Gastrocnemius medialis (tissue), 4 donors: ENCODE results near the gene TJAP1. TPM values are rescaled to one million over a fixed set of nuclear protein-coding genes. Genes with fewer than 3 reads are reported as not detected.

Experiments
- ATAC-seq, 2 donors: fragments of 150-250 bp; one replicate each; pipeline ENCODE4 v1.9.1; 2016
- DNase-seq, 2 donors: peaks; one replicate each; pipeline ENCODE4 v3.0.0-alpha.2; 2019
- H3K27ac ChIP-seq, 4 donors: fragments of 200-600 bp; sonication (generic); 1 replicate in 1 of 4; 2 replicates in 3 of 4; pipeline ENCODE4 v1.5.1; 2016 to 2018; ENCODE audit warnings: mild to moderate bottlenecking in 2 of 4, moderate library complexity in 1 of 4
- H3K27me3 ChIP-seq, 3 donors: fragments of 200-600 bp; sonication (generic) in 2 of 3; 1 replicate in 1 of 3; 2 replicates in 2 of 3; pipeline versions ENCODE4 v1.5.1 to v1.6.0; 2016 to 2019; ENCODE audit warnings: mild to moderate bottlenecking in 1 of 3, moderate library complexity in 1 of 3
- H3K36me3 ChIP-seq, 2 donors: fragments of 200-600 bp; sonication (generic) in 1 of 2; one replicate each; pipeline ENCODE4 v1.5.1; 2017 to 2018
- H3K4me1 ChIP-seq, 2 donors: fragments of 200-600 bp; sonication (generic) in 1 of 2; one replicate each; pipeline ENCODE4 v1.5.1; 2016 to 2017; ENCODE audit warnings: mild to moderate bottlenecking in 2 of 2
- H3K4me3 ChIP-seq, 4 donors: fragments of 200-600 bp; sonication (generic) in 3 of 4; 1 replicate in 1 of 4; 2 replicates in 3 of 4; pipeline ENCODE4 v1.5.1; 2016 to 2019; ENCODE audit warnings: mild to moderate bottlenecking in 2 of 4
- H3K9me3 ChIP-seq, 3 donors: fragments of 200-600 bp; sonication (generic) in 2 of 3; 1 replicate in 1 of 3; 2 replicates in 2 of 3; pipeline ENCODE4 v1.5.1; 2016 to 2019
- CTCF ChIP-seq, 5 experiments: fragments of 450-650 bp in 3 of 5; fragments of 200-600 bp in 2 of 5; sonication (generic) in 2 of 5; IDR thresholded peaks in 4 of 5; conservative IDR thresholded peaks in 1 of 5; 1 replicate in 4 of 5; 2 replicates in 1 of 5; pipeline ENCODE4 v1.5.1; 2016 to 2019; ENCODE audit warnings: antibody characterized with exemption in 5 of 5, mild to moderate bottlenecking in 3 of 5, moderate library complexity in 3 of 5
- POLR2A ChIP-seq, 2 donors: fragments of 450-650 bp; IDR thresholded peaks; one replicate each; pipeline ENCODE4 v1.6.1; 2017; ENCODE audit warnings: antibody characterized with exemption in 2 of 2, mild to moderate bottlenecking in 2 of 2, moderate library complexity in 2 of 2
- in situ Hi-C, 4 donors: fragments of 200-750 bp; cut with MboI; loops; one replicate each; pipeline versions ENCODE4 v1.15.0 to v1.8.0; 2017; ENCODE audit warnings: low sequenced_read_pairs in 4 of 4
- intact Hi-C: fragments of 100-400 bp; cut with DNase I; formaldehyde crosslinking; loops from one replicate; pipeline ENCODE4 v1.15.1; 2023; ENCODE audit warnings: low total_unique reads
- total RNA-seq, 4 donors: library from RNA; depleted of rRNA; stranded (reverse); fragments of >200 nt; gene quantifications; one replicate each; pipeline versions ENCODE4 v1.1.0 to v1.2.3, GENCODE V29; 2016

Gene TJAP1
- total RNA-seq, 4 donors from 2014 or later: 28.8 to 45.2 (median 37.7) TPM

- no peaks in the 10 kb centered on the region for H3K9me3 ChIP-seq
- intact Hi-C loops: loop anchor here (5.0 kb wide), 1 partner anchor 142 kb away; the partner anchor contains the start of gene ZNF318
- H3K27me3 ChIP-seq: peaks cover 4 to 7% (median 6%) of the 10 kb centered on the region in 3 donors
- TF ChIP-seq POLR2A (IDR thresholded peaks at IDR 0.05): no peak
- no peak for TF ChIP-seq CTCF (IDR thresholded peaks at IDR 0.05 in 4 of 5, conservative IDR thresholded peaks at IDR 0.05 in 1 of 5)
- DNase-seq (no peak), ATAC-seq (peak in 1 of 2 donors; percentile 8)
- in situ Hi-C loops: loop anchor here in 3 of 4 donors (10.0 to 25.0 kb wide), 2 partner anchors 55 to 272 kb away; partner anchors contain the start of genes DLK2 (in 2 of the 3), DNPH1 (in 1 of the 3) and TTBK1 (in 1 of the 3)
- H3K27ac ChIP-seq: no peak overlapping the region
- H3K4me1 ChIP-seq: peaks cover 12 to 13% of the 10 kb centered on the region in 2 donors
- H3K36me3 ChIP-seq: peaks cover 0 to 49% of the 10 kb centered on the region in 2 donors
- peak overlapping the region; percentile 59 to 89 (median 73) for H3K4me3 ChIP-seq
Measured at GRCh38 chr6:43509142-43509983, 32.0 kb downstream of the TJAP1 start.

- Histone ChIP-seq H3K4me3 (peak within 1 kb of the TSS; percentile 59 to 89 (median 73)), H3K9me3 (no peaks in the 10 kb centered on the region), H3K36me3 (peaks cover 0 to 50% of the 10 kb centered on the region in 2 donors), H3K27me3 (peaks cover 4 to 7% (median 6%) of the 10 kb centered on the region in 3 donors), H3K27ac (peak within 1 kb of the TSS in 3 of 4 donors; percentile 10 to 53 (median 16)), H3K4me1 (peaks cover 15 to 20% of the 10 kb centered on the region in 2 donors)
- intact Hi-C loops (loop anchor here (5.0 kb wide), 1 partner anchor 143 kb away; the partner anchor contains the start of gene ZNF318), in situ Hi-C loops (loop anchor here in 3 of 4 donors (10.0 to 25.0 kb wide), 2 partner anchors 55 to 273 kb away; partner anchors contain the start of genes DLK2 (in 2 of the 3), DNPH1 (in 1 of the 3) and TTBK1 (in 1 of the 3))
- DNase-seq (peak; percentile 61 to 75), ATAC-seq (peak; percentile 77 to 80)
- TF ChIP-seq CTCF (IDR thresholded peaks at IDR 0.05 in 4 of 5, conservative IDR thresholded peaks at IDR 0.05 in 1 of 5): no peak
- TF ChIP-seq POLR2A (IDR thresholded peaks at IDR 0.05): peak in 1 of 2 donors; percentile 14
Measured at GRCh38 chr6:43509984-43510826, 32.8 kb downstream of the TJAP1 start, which contains the start of gene LRRC73. LRRC73 (minus strand) TSS chr6:43510346; CDS start chr6:43509785, 561 bp downstream.

- peaks cover 21 to 26% of the 10 kb centered on the region in 2 donors for H3K4me1 ChIP-seq
Measured at GRCh38 chr6:43510827-43511163, 33.4 kb downstream of the TJAP1 start.

More at GRCh38 chr6:43510827-43511163, 33.4 kb downstream of the TJAP1 start:
- DNase-seq (no peak), ATAC-seq (no peak)
- no peak for TF ChIP-seq POLR2A (IDR thresholded peaks at IDR 0.05)
- no peak for TF ChIP-seq CTCF (IDR thresholded peaks at IDR 0.05 in 4 of 5, conservative IDR thresholded peaks at IDR 0.05 in 1 of 5)
- Histone ChIP-seq H3K36me3 (peaks cover 0 to 50% of the 10 kb centered on the region in 2 donors), H3K4me3 (peak overlapping the region in 3 of 4 donors; percentile 59 to 75 (median 71)), H3K27ac (peak overlapping the region in 3 of 4 donors; percentile 10 to 53 (median 16)), H3K27me3 (peaks cover 4 to 7% (median 6%) of the 10 kb centered on the region in 3 donors), H3K9me3 (no peaks in the 10 kb centered on the region)
- in situ Hi-C loops: loop anchor here in 1 of 4 donors (25.0 kb wide), 1 partner anchor 273 kb away; the partner anchor contains the start of genes DNPH1 and TTBK1
- intact Hi-C loops: no loop called here
